Suprapubic skin (tissue), 4 donors: Measurements from ENCODE around the gene EEF2K. TPM values are rescaled to one million over a fixed set of nuclear protein-coding genes. Genes with fewer than 3 reads are reported as not detected.

ENCODE experiments used
- DNase-seq, 2 donors: peaks; one replicate each; pipeline ENCODE4 v3.0.0-alpha.2; 2019; ENCODE audit warnings: low spot score in 2 of 2
- H3K27ac ChIP-seq: fragments of 200-600 bp; sonication (generic); one replicate; pipeline ENCODE4 v1.5.1; 2019
- H3K27me3 ChIP-seq: fragments of 200-600 bp; sonication (generic); one replicate; pipeline ENCODE4 v1.5.1; 2019
- H3K36me3 ChIP-seq: fragments of 200-600 bp; sonication (generic); one replicate; pipeline ENCODE4 v1.5.1; 2019
- H3K4me1 ChIP-seq: fragments of 200-600 bp; sonication (generic); one replicate; pipeline ENCODE4 v1.5.1; 2019
- H3K4me3 ChIP-seq: fragments of 200-600 bp; sonication (generic); one replicate; pipeline ENCODE4 v1.5.1; 2019; ENCODE audit warnings: mild to moderate bottlenecking
- H3K9me3 ChIP-seq: fragments of 200-600 bp; sonication (generic); one replicate; pipeline ENCODE4 v1.5.1; 2019
- CTCF ChIP-seq, 2 donors: fragments of 200-600 bp in 1 of 2; fragments of 450-650 bp in 1 of 2; sonication (generic) in 1 of 2; IDR thresholded peaks; one replicate each; pipeline ENCODE4 v1.5.1; 2016 to 2019; ENCODE audit warnings: antibody characterized with exemption in 2 of 2, mild to moderate bottlenecking in 1 of 2, moderate library complexity in 1 of 2
- EP300 ChIP-seq: sonication (generic); formaldehyde crosslinking; IDR thresholded peaks from one replicate; pipeline ENCODE4 v1.6.1; 2017; ENCODE audit warnings: antibody characterized with exemption
- POLR2A ChIP-seq, 2 donors: fragments of 450-650 bp; IDR thresholded peaks; one replicate each; pipeline ENCODE4 v1.6.1; 2017; ENCODE audit warnings: antibody characterized with exemption in 2 of 2, mild to moderate bottlenecking in 2 of 2, moderate library complexity in 2 of 2
- POLR2AphosphoS5 ChIP-seq, 3 donors: sonication (generic); formaldehyde crosslinking; IDR thresholded peaks; one replicate each; pipeline ENCODE4 v1.6.1; 2017; ENCODE audit warnings: antibody characterized with exemption in 3 of 3
- WGBS: methylation state at CpG from one replicate; pipeline ENCODE4 v1.1.5; 2018; 5-methylcytosine and 5-hydroxymethylcytosine counted together
- total RNA-seq, 4 donors: library from RNA; depleted of rRNA; stranded (reverse); fragments of >200 nt; gene quantifications; one replicate each; pipeline ENCODE4 v1.1.0, GENCODE V29; 2016

The EEF2K gene
- total RNA-seq, 4 donors from 2014 or later, result 50.9 to 194 (median 73.8) TPM

GRCh38 chr16:22255335-22255734, 49.3 kb downstream of the EEF2K start:
- 100% methylated on average over 1 of the region's 1 CpG for WGBS
- no peaks in the 10 kb centered on the region for H3K4me1 ChIP-seq
- DNase-seq, result no peak
- H3K36me3 ChIP-seq, result peaks cover 99% of the 10 kb centered on the region
- H3K27ac ChIP-seq, result no peak overlapping the region
- TF ChIP-seq POLR2A (IDR thresholded peaks at IDR 0.05), result no peak
- TF ChIP-seq EP300, result no peak
- TF ChIP-seq CTCF (IDR thresholded peaks at IDR 0.05), result no peak
- H3K4me3 ChIP-seq, result no peak overlapping the region
- H3K9me3 ChIP-seq, result no peaks in the 10 kb centered on the region
- no peaks in the 10 kb centered on the region for H3K27me3 ChIP-seq

DNA sequence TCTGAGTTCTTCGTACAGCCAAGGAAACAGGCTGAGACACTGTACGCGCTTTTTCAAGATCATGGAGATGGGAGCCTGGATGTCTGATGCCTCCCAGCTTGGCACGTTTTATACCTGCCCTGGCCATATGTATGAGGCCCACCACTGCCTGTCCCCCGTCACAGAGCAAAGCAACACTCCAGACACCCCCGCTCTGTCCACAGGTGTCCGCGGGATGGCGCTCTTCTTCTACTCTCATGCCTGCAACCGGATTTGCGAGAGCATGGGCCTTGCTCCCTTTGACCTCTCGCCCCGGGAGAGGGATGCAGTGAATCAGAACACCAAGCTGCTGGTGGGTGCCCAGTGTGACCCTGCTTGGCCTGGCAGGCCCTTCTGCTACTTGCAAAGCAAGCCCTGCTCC, 51.4 kb downstream of the EEF2K start:
- 99% methylated on average over 13 of the region's 13 CpGs for WGBS
- Histone ChIP-seq H3K4me3 (no peak overlapping the region), H3K4me1 (no peaks in the 10 kb centered on the region), H3K9me3 (no peaks in the 10 kb centered on the region), H3K36me3 (peaks cover 97% of the 10 kb centered on the region), H3K27ac (no peak overlapping the region), H3K27me3 (no peaks in the 10 kb centered on the region)
- TF ChIP-seq POLR2AphosphoS5 (IDR thresholded peaks at IDR 0.05) (no peak), POLR2A (IDR thresholded peaks at IDR 0.05) (no peak)
- no peak for DNase-seq

GRCh38 chr16:22260490-22260889, 54.4 kb downstream of the EEF2K start:
- DNase-seq, result no peak
- no peak overlapping the region for H3K27ac ChIP-seq
- no peaks in the 10 kb centered on the region for H3K9me3 ChIP-seq
- no peaks in the 10 kb centered on the region for H3K27me3 ChIP-seq
- peaks cover 96% of the 10 kb centered on the region for H3K36me3 ChIP-seq
- WGBS, result 92% methylated on average over 3 of the region's 3 CpGs
- TF ChIP-seq CTCF (IDR thresholded peaks at IDR 0.05), result no peak
- TF ChIP-seq POLR2AphosphoS5 (IDR thresholded peaks at IDR 0.05), result no peak
- no peak for TF ChIP-seq EP300
- TF ChIP-seq POLR2A (IDR thresholded peaks at IDR 0.05), result no peak
- H3K4me1 ChIP-seq, result no peaks in the 10 kb centered on the region
- H3K4me3 ChIP-seq, result no peak overlapping the region

DNA sequence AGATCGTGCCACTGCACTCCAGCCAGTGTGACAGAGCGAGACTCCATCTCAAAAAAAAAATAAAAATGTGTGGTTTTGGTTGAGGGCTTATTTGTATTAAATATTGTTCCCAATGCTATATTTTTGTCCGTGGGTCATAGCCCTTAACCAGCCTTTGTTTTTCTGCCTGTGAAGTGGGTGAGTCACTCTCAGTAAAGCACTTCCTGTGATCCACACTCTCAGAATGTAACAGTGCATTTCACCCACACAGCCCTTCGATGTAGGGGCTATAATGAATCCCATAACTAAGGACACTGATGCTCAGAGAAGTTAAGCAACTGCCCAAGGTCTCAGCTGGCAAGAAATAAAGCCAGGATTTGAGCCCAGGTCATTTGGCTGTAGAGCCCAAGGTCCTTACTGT, 56.4 kb downstream of the EEF2K start:
- no peak overlapping the region for H3K4me3 ChIP-seq
- H3K27me3 ChIP-seq, result no peaks in the 10 kb centered on the region
- no peaks in the 10 kb centered on the region for H3K9me3 ChIP-seq
- TF ChIP-seq POLR2AphosphoS5 (IDR thresholded peaks at IDR 0.05) (no peak), CTCF (IDR thresholded peaks at IDR 0.05) (no peak), EP300 (no peak), POLR2A (IDR thresholded peaks at IDR 0.05) (no peak)
- peaks cover 96% of the 10 kb centered on the region for H3K36me3 ChIP-seq
- WGBS, result 56% methylated on average over 4 of the region's 4 CpGs
- no peaks in the 10 kb centered on the region for H3K4me1 ChIP-seq
- H3K27ac ChIP-seq, result no peak overlapping the region
- DNase-seq, result no peak

DNA sequence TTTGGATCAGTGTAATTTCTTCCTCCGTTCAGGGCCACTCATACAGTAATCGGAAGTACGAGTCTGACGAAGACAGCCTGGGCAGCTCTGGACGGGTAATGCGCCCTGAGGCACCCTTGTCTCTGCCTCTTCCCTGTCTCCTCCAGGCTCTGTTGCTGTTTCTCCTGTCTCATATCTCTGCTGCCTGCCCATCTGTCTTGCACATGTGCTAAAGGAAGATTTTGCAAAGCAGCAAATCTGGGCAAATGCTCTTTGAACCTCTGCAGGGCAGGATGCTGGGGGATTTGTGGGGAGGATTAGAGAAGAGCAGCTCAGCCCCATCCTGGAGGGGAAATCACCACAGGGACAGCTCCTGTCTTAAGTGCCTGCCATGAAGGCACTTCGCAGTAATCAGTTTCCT, 58.7 kb downstream of the EEF2K start:
- DNase-seq, result no peak
- 77% methylated on average over 3 of the region's 7 CpGs for WGBS
- Histone ChIP-seq H3K4me1 (no peaks in the 10 kb centered on the region), H3K9me3 (no peaks in the 10 kb centered on the region), H3K4me3 (no peak overlapping the region), H3K36me3 (peaks cover 97% of the 10 kb centered on the region), H3K27me3 (no peaks in the 10 kb centered on the region), H3K27ac (no peak overlapping the region)
- TF ChIP-seq CTCF (IDR thresholded peaks at IDR 0.05), result no peak

DNA sequence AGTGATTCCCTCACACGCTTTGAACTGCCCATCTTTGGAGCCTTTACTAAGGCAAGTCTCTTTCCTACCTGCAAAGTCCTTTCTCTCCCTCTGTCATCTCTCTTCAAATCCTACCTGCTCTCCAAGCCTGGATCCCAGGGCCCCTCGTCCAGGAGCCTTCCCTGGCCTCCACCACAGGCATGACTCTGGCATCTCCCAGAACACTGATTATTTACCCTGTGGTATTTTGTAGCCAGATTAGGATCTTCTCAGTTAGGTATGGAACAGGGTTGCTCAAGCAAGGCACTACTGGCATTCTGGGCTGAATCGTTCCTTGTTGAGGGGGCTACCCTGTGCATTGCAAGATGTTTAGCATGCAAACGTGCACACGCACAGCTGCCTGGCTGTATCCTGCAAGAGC, 59.3 kb downstream of the EEF2K start:
- no peak for DNase-seq
- Histone ChIP-seq H3K27ac (no peak overlapping the region), H3K4me1 (no peaks in the 10 kb centered on the region), H3K9me3 (no peaks in the 10 kb centered on the region), H3K4me3 (no peak overlapping the region), H3K27me3 (no peaks in the 10 kb centered on the region), H3K36me3 (peaks cover 97% of the 10 kb centered on the region)
- WGBS, result 71% methylated on average over 3 of the region's 5 CpGs
- TF ChIP-seq EP300, result no peak
- TF ChIP-seq POLR2A (IDR thresholded peaks at IDR 0.05), result no peak
- TF ChIP-seq POLR2AphosphoS5 (IDR thresholded peaks at IDR 0.05), result no peak
- no peak for TF ChIP-seq CTCF (IDR thresholded peaks at IDR 0.05)
